Activated CD4-positive, alpha-beta memory T cell treated with anti-CD3 and anti-CD28 coated beads, Interleukin-2, amount 10 ng/mL, durations not matched to agents 7 days and 5 days (primary cell): ENCODE measurements around the gene REPIN1. TPM values are rescaled to one million over a fixed set of nuclear protein-coding genes. Genes with fewer than 3 reads are reported as not detected.

ENCODE experiments used
- CTCF ChIA-PET: fragments of 350-600 bp; sonication (Branson Sonifier 250); formaldehyde crosslinking; loops from one replicate; lab custom pipeline; 2021; ENCODE audit warnings: antibody characterized with exemption, inconsistent platforms; lab: Charles Lee
- POLR2A ChIA-PET: fragments of 350-600 bp; sonication (Branson Sonifier 250); formaldehyde crosslinking; loops from one replicate; lab custom pipeline; 2021; ENCODE audit warnings: antibody characterized with exemption; lab: Charles Lee
- DNase-seq: peaks from one replicate; pipeline ENCODE4 v3.0.0-alpha.2; 2020
- H3K27ac Mint-ChIP-seq: one replicate; pipeline ENCODE4 v1.8.0; 2021; ENCODE audit warnings: mild to moderate bottlenecking, mixed read lengths
- H3K27me3 Mint-ChIP-seq: one replicate; pipeline ENCODE4 v1.8.0; 2021; ENCODE audit warnings: mixed read lengths
- H3K36me3 Mint-ChIP-seq: one replicate; pipeline ENCODE4 v1.8.0; 2021; ENCODE audit warnings: low read depth, mixed read lengths
- H3K4me1 Mint-ChIP-seq: one replicate; pipeline ENCODE4 v1.8.0; 2021; ENCODE audit warnings: mixed read lengths
- H3K4me3 Mint-ChIP-seq: one replicate; pipeline ENCODE4 v1.8.0; 2021; ENCODE audit warnings: mild to moderate bottlenecking, mixed read lengths
- H3K9me3 Mint-ChIP-seq: one replicate; pipeline ENCODE4 v1.8.0; 2021; ENCODE audit warnings: mixed read lengths
- total RNA-seq, 2 experiments: library from RNA; stranded (reverse); gene quantifications; one replicate each; pipeline ENCODE4 v1.2.3, GENCODE V29; 2021

Gene REPIN1
- total RNA-seq, 2 experiments from 2014 or later, result 42.9 to 45.9 TPM

DNA sequence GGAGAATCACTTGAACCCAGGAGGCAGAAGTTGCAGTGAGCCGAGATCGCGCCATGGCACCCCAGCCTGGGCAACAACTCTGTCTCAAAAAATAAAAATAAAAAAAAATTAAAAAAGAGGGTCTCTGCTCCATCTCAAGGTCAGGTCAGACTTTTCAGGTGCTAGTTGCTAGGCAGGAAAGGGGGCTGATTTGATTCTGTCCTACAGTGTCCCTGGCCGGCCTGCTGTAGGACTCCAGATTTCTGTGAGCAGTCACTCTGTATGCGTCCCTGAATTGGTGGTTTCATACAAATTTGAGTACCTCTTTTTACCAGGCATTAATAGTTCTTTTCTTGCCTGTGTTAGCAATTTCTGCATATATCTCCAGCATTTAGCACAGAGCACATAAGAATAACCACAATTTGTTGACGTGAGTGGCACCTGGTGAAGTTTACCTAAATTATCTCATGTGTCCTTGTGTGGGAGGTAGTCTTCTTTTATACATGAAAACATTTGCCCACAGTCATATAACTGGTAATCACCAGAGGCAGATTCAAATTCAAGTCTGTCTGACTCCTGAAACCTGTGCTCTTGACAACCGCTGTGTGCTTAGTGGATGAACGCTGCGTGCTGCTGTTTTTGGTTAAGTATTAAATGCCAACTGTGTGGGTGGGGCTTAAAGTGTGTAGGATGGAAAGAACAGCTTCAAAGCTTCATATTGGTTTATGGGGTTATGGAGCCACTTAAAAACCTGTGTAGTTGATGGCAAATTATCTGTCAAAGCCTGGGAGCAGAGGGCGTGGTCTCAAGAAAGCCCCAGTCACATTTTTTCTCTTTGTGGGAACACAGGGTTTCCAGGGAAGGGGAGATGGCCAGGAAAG lies 7.3 kb downstream of the REPIN1 start:
- no peaks in the 10 kb centered on the region for H3K9me3 Mint-ChIP-seq
- peak overlapping the region; percentile 56 for H3K27ac Mint-ChIP-seq
- POLR2A ChIA-PET, result interaction anchor here (3.1 kb wide), 1 partner anchor 8 kb away, joined by 47 read pairs; the partner anchor contains the start of gene REPIN1
- no peak overlapping the region for H3K4me3 Mint-ChIP-seq
- H3K27me3 Mint-ChIP-seq, result no peaks in the 10 kb centered on the region
- CTCF ChIA-PET, result interaction anchor here (0.9 to 1.5 kb wide), 3 partner anchors 10 to 21 kb away, joined by 3 to 4 read pairs (median 3); no protein-coding TSS in a partner anchor
- no peak for DNase-seq
- peaks cover 11% of the 10 kb centered on the region for H3K36me3 Mint-ChIP-seq
- H3K4me1 Mint-ChIP-seq, result peaks cover 49% of the 10 kb centered on the region

- Mint-ChIP-seq H3K36me3 (peaks cover 11% of the 10 kb centered on the region), H3K9me3 (no peaks in the 10 kb centered on the region), H3K27me3 (no peaks in the 10 kb centered on the region), H3K27ac (no peak overlapping the region), H3K4me1 (peaks cover 51% of the 10 kb centered on the region), H3K4me3 (no peak overlapping the region)
- ChIA-PET CTCF (no interaction called here), POLR2A (interaction anchor here (2.7 to 3.1 kb wide), 2 partner anchors 8 to 27 kb away, joined by 14 to 47 read pairs; partner anchors contain the start of gene REPIN1)
- DNase-seq, result no peak
Measured at GRCh38 chr7:150376560-150376959, 7.9 kb downstream of the REPIN1 start.

GRCh38 chr7:150377196-150377595 lies 8.6 kb downstream of the REPIN1 start:
- Mint-ChIP-seq H3K27me3 (no peaks in the 10 kb centered on the region), H3K4me3 (no peak overlapping the region), H3K27ac (no peak overlapping the region), H3K4me1 (peaks cover 51% of the 10 kb centered on the region), H3K9me3 (no peaks in the 10 kb centered on the region), H3K36me3 (peaks cover 11% of the 10 kb centered on the region)
- CTCF ChIA-PET, result interaction anchor here (0.8 to 1.9 kb wide), 4 partner anchors 9 to 56 kb away, joined by 3 to 9 read pairs (median 4); no protein-coding TSS in a partner anchor
- POLR2A ChIA-PET, result interaction anchor here (1.4 to 3.1 kb wide), 4 partner anchors 9 to 29 kb away, joined by 3 to 47 read pairs (median 20); partner anchors contain the start of gene REPIN1
- DNase-seq, result no peak

GRCh38 chr7:150377635-150378034 lies 9.0 kb downstream of the REPIN1 start:
- POLR2A ChIA-PET, result interaction anchor here (1.2 to 3.1 kb wide), 5 partner anchors 9 to 29 kb away, joined by 3 to 47 read pairs (median 14); partner anchors contain the start of gene REPIN1
- DNase-seq, result no peak
- no peaks in the 10 kb centered on the region for H3K27me3 Mint-ChIP-seq
- peaks cover 54% of the 10 kb centered on the region for H3K4me1 Mint-ChIP-seq
- H3K27ac Mint-ChIP-seq, result peak overlapping the region; percentile 72
- H3K4me3 Mint-ChIP-seq, result peak overlapping the region; percentile 77
- CTCF ChIA-PET, result interaction anchor here (0.8 to 1.9 kb wide), 6 partner anchors 8 to 56 kb away, joined by 3 to 9 read pairs (median 4); a partner anchor contains a TSS
- H3K9me3 Mint-ChIP-seq, result no peaks in the 10 kb centered on the region
- peaks cover 8% of the 10 kb centered on the region for H3K36me3 Mint-ChIP-seq

GRCh38 chr7:150378115-150378852 lies 9.7 kb downstream of the REPIN1 start:
- Mint-ChIP-seq H3K4me3 (peak overlapping the region; percentile 77), H3K27me3 (no peaks in the 10 kb centered on the region), H3K4me1 (peaks cover 54% of the 10 kb centered on the region), H3K9me3 (no peaks in the 10 kb centered on the region), H3K36me3 (peaks cover 3% of the 10 kb centered on the region), H3K27ac (peak overlapping the region; percentile 72)
- ChIA-PET CTCF (interaction anchor here (1.0 to 1.9 kb wide), 6 partner anchors 8 to 29 kb away, joined by 3 to 9 read pairs (median 4); a partner anchor contains a TSS), POLR2A (interaction anchor here (0.7 to 3.1 kb wide), 8 partner anchors 10 to 71 kb away, joined by 3 to 47 read pairs (median 4); partner anchors contain the start of gene REPIN1)
- DNase-seq, result peak; percentile 62

GRCh38 chr7:150378853-150379440 lies 10.3 kb downstream of the REPIN1 start, which contains the start of gene ZNF775:
ZNF775 (plus strand) TSS chr7:150379330; CDS start chr7:150388471, 9,141 bp downstream.
- no peaks in the 10 kb centered on the region for H3K9me3 Mint-ChIP-seq
- H3K4me1 Mint-ChIP-seq, result peaks cover 48% of the 10 kb centered on the region
- no peaks in the 10 kb centered on the region for H3K27me3 Mint-ChIP-seq
- CTCF ChIA-PET, result interaction anchor here (1.0 to 1.9 kb wide), 4 partner anchors 13 to 28 kb away, joined by 3 to 6 read pairs (median 4); a partner anchor contains a TSS
- POLR2A ChIA-PET, result interaction anchor here (0.7 to 3.1 kb wide), 7 partner anchors 11 to 70 kb away, joined by 3 to 47 read pairs (median 4); partner anchors contain the start of gene REPIN1
- peak within 1 kb of the TSS; percentile 72 for H3K27ac Mint-ChIP-seq
- DNase-seq, result peak; percentile 95
- H3K4me3 Mint-ChIP-seq, result peak within 1 kb of the TSS; percentile 80
- H3K36me3 Mint-ChIP-seq, result no peaks in the 10 kb centered on the region

GRCh38 chr7:150379441-150380379 lies 11.1 kb downstream of the REPIN1 start:
- Mint-ChIP-seq H3K36me3 (no peaks in the 10 kb centered on the region), H3K27ac (peak overlapping the region; percentile 32), H3K27me3 (no peaks in the 10 kb centered on the region), H3K4me1 (peaks cover 46% of the 10 kb centered on the region), H3K4me3 (peak overlapping the region; percentile 80), H3K9me3 (no peaks in the 10 kb centered on the region)
- no peak for DNase-seq
- ChIA-PET POLR2A (interaction anchor here (1.0 to 3.1 kb wide), 6 partner anchors 11 to 27 kb away, joined by 4 to 47 read pairs (median 14); partner anchors contain the start of gene REPIN1), CTCF (interaction anchor here (1.0 to 1.8 kb wide), 5 partner anchors 24 to 376 kb away, joined by 3 to 6 read pairs (median 4); a partner anchor contains a TSS)

DNA sequence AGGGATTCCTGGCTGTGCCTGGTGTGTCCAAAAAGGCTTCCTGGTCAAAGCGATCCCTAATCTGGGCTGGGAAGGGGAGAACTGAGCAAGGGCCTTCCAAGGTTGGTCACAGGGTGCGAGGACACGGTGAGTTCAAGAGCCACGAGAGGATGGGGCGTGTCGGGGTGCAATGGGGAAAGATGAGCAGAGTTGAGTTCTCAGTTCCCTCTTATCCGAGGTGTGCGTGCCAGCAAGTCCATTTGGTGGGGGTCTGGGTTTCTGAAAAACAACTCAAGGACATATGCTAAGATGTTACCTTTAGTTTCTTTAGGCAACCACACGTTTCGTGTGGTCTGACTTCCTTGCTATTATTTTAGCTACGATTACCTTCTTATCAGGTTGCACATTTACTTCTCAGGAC lies 11.8 kb downstream of the REPIN1 start:
- CTCF ChIA-PET, result interaction anchor here (1.0 to 1.5 kb wide), 3 partner anchors 25 to 375 kb away, joined by 3 to 5 read pairs (median 3); no protein-coding TSS in a partner anchor
- Mint-ChIP-seq H3K36me3 (no peaks in the 10 kb centered on the region), H3K27ac (no peak overlapping the region)

GRCh38 chr7:150381096-150381495 lies 12.5 kb downstream of the REPIN1 start:
- peaks cover 38% of the 10 kb centered on the region for H3K4me1 Mint-ChIP-seq
- H3K27me3 Mint-ChIP-seq, result no peaks in the 10 kb centered on the region
- H3K27ac Mint-ChIP-seq, result no peak overlapping the region
- peak overlapping the region; percentile 30 for H3K4me3 Mint-ChIP-seq
- ChIA-PET POLR2A (interaction anchor here (1.8 kb wide), 1 partner anchor 26 kb away, joined by 14 read pairs; a partner anchor contains a TSS), CTCF (interaction anchor here (1.2 to 1.5 kb wide), 2 partner anchors 26 kb away, joined by 3 to 5 read pairs; no protein-coding TSS in a partner anchor)
- H3K36me3 Mint-ChIP-seq, result no peaks in the 10 kb centered on the region
- DNase-seq, result no peak
- no peaks in the 10 kb centered on the region for H3K9me3 Mint-ChIP-seq

More for the DNA sequence above, 11.8 kb downstream of the REPIN1 start:
- no peaks in the 10 kb centered on the region for H3K9me3 Mint-ChIP-seq
- H3K4me1 Mint-ChIP-seq, result peaks cover 43% of the 10 kb centered on the region
- POLR2A ChIA-PET, result interaction anchor here (1.0 to 1.8 kb wide), 2 partner anchors 12 to 26 kb away, joined by 5 to 14 read pairs; partner anchors contain the start of gene REPIN1
- peak overlapping the region; percentile 80 for H3K4me3 Mint-ChIP-seq
- no peaks in the 10 kb centered on the region for H3K27me3 Mint-ChIP-seq
- no peak for DNase-seq

DNA sequence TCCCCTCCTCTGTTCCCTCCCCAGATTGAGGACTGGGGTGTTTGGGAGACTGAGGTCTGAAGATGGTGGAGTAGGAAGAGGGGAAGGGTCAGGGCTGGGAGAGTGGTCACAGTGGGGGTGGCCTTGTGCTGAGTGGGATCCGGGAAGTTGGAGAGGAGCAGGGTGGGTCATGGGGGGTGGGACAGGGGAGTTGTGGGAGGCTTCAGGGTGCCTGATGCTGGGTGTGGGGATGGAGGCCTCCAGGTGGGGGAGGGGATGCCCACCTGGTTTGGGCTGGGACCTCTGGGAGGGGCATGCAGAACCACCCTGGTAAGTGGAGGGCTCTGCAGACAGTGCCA lies 13.1 kb downstream of the REPIN1 start:
- H3K27me3 Mint-ChIP-seq, result no peaks in the 10 kb centered on the region
- no peak overlapping the region for H3K27ac Mint-ChIP-seq
- ChIA-PET CTCF (no interaction called here), POLR2A (no interaction called here)
- peaks cover 32% of the 10 kb centered on the region for H3K4me1 Mint-ChIP-seq
- H3K9me3 Mint-ChIP-seq, result no peaks in the 10 kb centered on the region
- H3K4me3 Mint-ChIP-seq, result no peak overlapping the region
- H3K36me3 Mint-ChIP-seq, result no peaks in the 10 kb centered on the region
- DNase-seq, result no peak
